Activated naive CD4-positive, alpha-beta T cell treated with anti-CD3 and anti-CD28 coated beads for 36 hours (primary cell): ENCODE results near the gene OPRPN. TPM values are rescaled to one million over a fixed set of nuclear protein-coding genes. Genes with fewer than 3 reads are reported as not detected.

Experiments
- CTCF ChIA-PET: fragments of 350-600 bp; sonication (Branson Sonifier 250); formaldehyde crosslinking; loops from one replicate; lab custom pipeline; 2021; ENCODE audit warnings: antibody characterized with exemption; lab: Charles Lee
- DNase-seq: peaks from one replicate; pipeline ENCODE4 v3.0.0-alpha.2; 2020
- H3K27ac Mint-ChIP-seq: one replicate; pipeline ENCODE4 v1.8.0; 2021; ENCODE audit warnings: mild to moderate bottlenecking, mixed read lengths
- H3K27me3 Mint-ChIP-seq: one replicate; pipeline ENCODE4 v1.8.0; 2021; ENCODE audit warnings: low read depth, mixed read lengths
- H3K36me3 Mint-ChIP-seq: one replicate; pipeline ENCODE4 v1.8.0; 2021; ENCODE audit warnings: low read depth, mixed read lengths
- H3K4me1 Mint-ChIP-seq: one replicate; pipeline ENCODE4 v1.8.0; 2021; ENCODE audit warnings: low read depth, mixed read lengths
- H3K4me3 Mint-ChIP-seq: one replicate; pipeline ENCODE4 v1.8.0; 2021; ENCODE audit warnings: mild to moderate bottlenecking, moderate library complexity, mixed read lengths
- H3K9me3 Mint-ChIP-seq: one replicate; pipeline ENCODE4 v1.8.0; 2021; ENCODE audit warnings: mixed read lengths
- intact Hi-C: fragments of 100-400 bp; cut with micrococcal nuclease; formaldehyde crosslinking; loops from one replicate; pipeline ENCODE4 v1.15.1; 2023
- total RNA-seq, 2 experiments: library from RNA; stranded (reverse); gene quantifications; one replicate each; pipeline ENCODE4 v1.2.3, GENCODE V29; 2021

The OPRPN gene, protein sequence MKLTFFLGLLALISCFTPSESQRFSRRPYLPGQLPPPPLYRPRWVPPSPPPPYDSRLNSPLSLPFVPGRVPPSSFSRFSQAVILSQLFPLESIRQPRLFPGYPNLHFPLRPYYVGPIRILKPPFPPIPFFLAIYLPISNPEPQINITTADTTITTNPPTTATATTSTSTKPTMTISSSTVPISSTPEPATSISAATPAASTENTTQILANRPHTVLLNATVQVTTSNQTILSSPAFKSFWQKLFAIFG
- not detected for total RNA-seq

DNA sequence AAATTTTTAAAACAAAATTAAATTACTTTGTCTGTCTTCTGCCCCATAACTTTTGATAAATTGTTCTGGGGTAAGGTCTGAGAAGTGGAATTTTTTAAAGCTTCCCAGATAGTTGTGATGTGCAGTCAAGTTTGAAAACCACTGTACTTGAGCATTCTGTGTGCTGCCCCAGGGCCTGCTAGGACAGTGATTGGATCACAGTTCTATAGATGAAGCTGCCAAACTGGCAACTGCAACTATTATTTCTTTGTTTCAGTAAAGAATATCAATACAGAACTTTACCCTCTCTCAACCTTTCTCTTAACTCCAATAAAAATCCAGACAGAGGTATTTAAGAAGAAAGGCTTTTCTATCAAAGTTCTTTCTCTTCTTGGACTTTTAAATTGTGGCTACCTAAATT lies at the start of gene OPRPN:
TSS of gene OPRPN (plus strand) at position 361 of the 400 bp plus-strand sequence. CDS start 1,346 bp downstream, outside the sequence.
- no peak within 1 kb of the TSS for H3K4me3 Mint-ChIP-seq
- H3K9me3 Mint-ChIP-seq = no peaks in the 10 kb centered on the region
- no peak for DNase-seq
- no peaks in the 10 kb centered on the region for H3K27me3 Mint-ChIP-seq
- H3K27ac Mint-ChIP-seq = no peak within 1 kb of the TSS
- no peaks in the 10 kb centered on the region for H3K4me1 Mint-ChIP-seq
- CTCF ChIA-PET = no interaction called here
- intact Hi-C loops = no loop called here
- H3K36me3 Mint-ChIP-seq = no peaks in the 10 kb centered on the region

DNA sequence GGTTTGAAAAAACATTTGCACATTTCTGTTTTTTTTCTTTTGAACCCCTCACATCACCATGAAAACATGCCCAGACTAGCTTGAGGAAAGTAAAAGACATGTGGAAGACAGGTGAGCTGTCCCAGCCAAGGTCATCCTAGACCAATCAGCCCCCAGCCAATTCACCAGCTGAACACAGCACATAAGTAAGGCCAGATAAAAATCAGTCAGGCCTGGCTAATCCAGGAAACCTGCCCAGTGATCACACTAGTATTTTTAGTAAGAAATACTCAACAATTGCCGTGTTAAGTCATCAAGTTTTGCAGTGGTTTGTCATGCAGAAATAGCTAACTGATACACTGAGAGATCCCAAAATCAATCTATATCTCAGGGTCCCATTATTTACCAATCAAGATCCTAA lies 41.6 kb upstream of the OPRPN start:
- DNase-seq = no peak
- Mint-ChIP-seq H3K4me3 (no peak overlapping the region), H3K36me3 (no peaks in the 10 kb centered on the region), H3K4me1 (no peaks in the 10 kb centered on the region), H3K27me3 (no peaks in the 10 kb centered on the region), H3K27ac (no peak overlapping the region), H3K9me3 (no peaks in the 10 kb centered on the region)
- intact Hi-C loops = no loop called here
- CTCF ChIA-PET = no interaction called here

DNA sequence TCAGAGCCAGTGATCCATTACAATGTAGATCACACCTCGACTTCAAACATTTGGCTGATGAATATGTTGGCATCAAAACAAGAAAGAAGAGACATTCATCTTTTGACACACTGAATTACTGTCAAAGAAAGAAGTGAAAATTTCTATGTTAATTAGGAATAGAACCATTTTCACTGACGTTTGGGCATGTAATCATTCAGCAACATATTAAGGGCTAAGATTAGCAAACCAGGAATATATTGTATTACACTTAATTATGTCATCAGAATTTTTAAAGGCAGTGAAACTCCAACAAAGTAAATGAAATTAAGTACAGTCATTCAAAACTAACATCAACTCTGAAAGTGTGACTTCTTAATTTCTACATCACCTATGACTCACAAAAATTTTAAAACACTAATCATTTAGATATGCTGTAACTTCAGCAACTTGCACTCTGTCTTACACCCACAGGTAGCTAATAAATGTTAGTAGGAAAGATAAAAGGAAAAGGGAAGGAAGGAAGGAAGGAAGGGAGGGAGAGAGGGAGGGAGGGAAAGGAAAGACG lies 38.6 kb upstream of the OPRPN start:
- DNase-seq = no peak
- Mint-ChIP-seq H3K9me3 (no peaks in the 10 kb centered on the region), H3K27me3 (no peaks in the 10 kb centered on the region), H3K4me3 (no peak overlapping the region), H3K36me3 (no peaks in the 10 kb centered on the region), H3K4me1 (no peaks in the 10 kb centered on the region), H3K27ac (no peak overlapping the region)
- CTCF ChIA-PET = no interaction called here
- intact Hi-C loops = no loop called here

DNA sequence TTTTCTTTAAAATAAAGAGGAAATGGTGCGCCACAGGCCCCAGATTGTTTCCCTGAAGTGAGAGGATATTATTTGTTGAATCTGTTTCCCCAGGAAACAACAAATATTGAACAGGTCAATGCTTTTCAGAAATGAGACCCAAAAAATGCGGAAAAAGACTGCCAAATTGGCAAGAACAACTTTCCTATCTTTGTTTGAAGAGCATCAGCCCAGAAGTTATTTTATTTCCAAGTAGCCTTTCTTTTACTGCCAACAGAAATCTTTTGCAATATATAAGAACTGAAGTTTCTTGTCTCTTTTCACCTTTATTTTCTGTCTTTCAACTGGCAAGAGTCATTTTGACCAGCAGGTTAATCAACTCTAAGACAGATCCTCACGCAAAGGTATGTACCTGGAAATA lies 37.3 kb upstream of the OPRPN start, which contains the start of gene SMR3A:
TSS of gene SMR3A (plus strand) at position 301 of the 400 bp plus-strand sequence. CDS start 1,356 bp downstream, outside the sequence.
- H3K36me3 Mint-ChIP-seq = no peaks in the 10 kb centered on the region
- intact Hi-C loops = no loop called here
- CTCF ChIA-PET = no interaction called here
- H3K27ac Mint-ChIP-seq = no peak within 1 kb of the TSS
- H3K9me3 Mint-ChIP-seq = no peaks in the 10 kb centered on the region
- no peaks in the 10 kb centered on the region for H3K27me3 Mint-ChIP-seq
- DNase-seq = no peak
- H3K4me3 Mint-ChIP-seq = no peak within 1 kb of the TSS
- no peaks in the 10 kb centered on the region for H3K4me1 Mint-ChIP-seq

DNA sequence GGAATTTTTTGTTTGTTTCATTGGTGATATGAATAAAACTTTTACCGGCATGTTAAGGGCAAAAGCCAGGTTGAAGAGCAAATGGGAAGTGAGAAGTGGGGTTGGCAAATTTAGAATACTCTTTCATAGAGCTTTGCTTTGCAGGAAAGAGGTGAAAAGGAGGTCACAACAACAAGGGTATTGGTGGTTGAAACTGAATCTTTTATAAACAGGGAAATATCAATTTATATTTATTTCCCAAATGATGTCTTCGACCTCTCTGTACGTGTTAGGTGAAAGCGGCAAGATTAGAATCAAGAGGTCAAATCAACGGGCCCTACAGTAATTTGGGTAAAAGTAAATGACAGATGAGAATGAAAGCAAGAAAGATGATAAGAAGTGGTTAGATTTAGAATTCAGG lies 33.7 kb upstream of the OPRPN start:
- Mint-ChIP-seq H3K27me3 (no peaks in the 10 kb centered on the region), H3K9me3 (no peaks in the 10 kb centered on the region), H3K4me1 (no peaks in the 10 kb centered on the region), H3K36me3 (no peaks in the 10 kb centered on the region), H3K4me3 (no peak overlapping the region), H3K27ac (no peak overlapping the region)
- no peak for DNase-seq
- CTCF ChIA-PET = interaction anchor here (0.6 kb wide), 1 partner anchor 1724 kb away, joined by 3 read pairs; no protein-coding TSS in a partner anchor
- intact Hi-C loops = no loop called here

DNA sequence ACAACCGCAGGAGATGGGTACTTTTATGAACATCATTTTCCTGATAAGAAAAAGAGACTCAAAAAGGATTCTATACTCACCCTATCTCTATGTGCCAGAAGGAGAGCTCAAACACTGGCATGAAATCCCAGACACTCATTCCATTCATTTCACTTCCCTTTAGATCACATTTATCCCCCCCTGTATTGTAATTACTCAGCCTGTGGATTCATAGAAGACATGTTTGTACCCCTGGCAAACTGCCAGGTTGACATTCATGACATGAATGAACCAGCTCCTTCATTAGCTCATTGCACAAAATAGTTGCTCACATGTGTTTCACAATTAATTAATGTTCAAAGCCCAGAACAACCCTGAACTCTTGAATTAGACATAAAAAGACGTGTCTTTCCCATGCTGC lies 32.3 kb upstream of the OPRPN start:
- Mint-ChIP-seq H3K27me3 (no peaks in the 10 kb centered on the region), H3K36me3 (no peaks in the 10 kb centered on the region), H3K27ac (no peak overlapping the region), H3K4me1 (no peaks in the 10 kb centered on the region), H3K9me3 (no peaks in the 10 kb centered on the region), H3K4me3 (no peak overlapping the region)
- intact Hi-C loops = no loop called here
- DNase-seq = no peak
- CTCF ChIA-PET = no interaction called here

DNA sequence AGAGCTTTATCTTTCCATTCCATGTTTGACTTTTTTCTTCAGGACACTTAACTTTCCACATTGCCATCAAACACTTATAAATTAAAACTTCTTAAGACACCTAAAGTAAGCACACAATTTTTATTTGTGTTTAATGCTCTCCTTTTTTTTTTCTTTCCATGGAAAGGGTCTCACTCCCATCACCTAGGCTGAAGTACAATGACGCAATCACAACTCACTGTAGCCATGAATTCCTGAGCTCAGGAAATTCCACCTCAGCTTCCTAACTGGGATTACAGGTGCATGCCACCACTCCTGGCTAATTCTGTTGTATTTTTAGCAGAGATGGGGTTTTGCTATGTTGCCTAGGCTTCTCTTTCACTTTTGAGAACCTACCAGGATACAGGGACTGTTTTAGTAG lies 29.9 kb upstream of the OPRPN start:
- Mint-ChIP-seq H3K27ac (no peak overlapping the region), H3K9me3 (no peaks in the 10 kb centered on the region), H3K36me3 (no peaks in the 10 kb centered on the region), H3K4me3 (no peak overlapping the region), H3K27me3 (no peaks in the 10 kb centered on the region), H3K4me1 (no peaks in the 10 kb centered on the region)
- DNase-seq = no peak
- CTCF ChIA-PET = interaction anchor here (0.7 kb wide), 1 partner anchor 1057 kb away, joined by 4 read pairs; no protein-coding TSS in a partner anchor
- intact Hi-C loops = no loop called here

DNA sequence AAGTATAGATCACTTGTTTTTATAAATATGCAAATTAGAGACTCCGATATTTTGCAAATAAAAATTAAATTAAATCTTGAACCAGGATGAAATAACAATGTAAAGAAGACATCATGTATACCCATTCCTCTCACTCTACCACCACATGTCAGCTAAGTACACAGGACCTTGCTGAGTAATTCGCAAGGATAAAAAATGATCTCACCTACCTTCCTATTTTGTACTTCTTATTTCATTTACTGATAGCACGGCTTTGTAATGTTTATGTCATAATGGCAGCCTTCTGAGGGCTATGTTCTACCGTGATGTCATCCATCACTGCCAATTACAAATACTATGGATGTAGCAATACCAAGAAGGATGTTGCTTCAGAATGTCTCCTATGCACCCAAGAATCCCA lies 25.8 kb upstream of the OPRPN start:
- H3K4me1 Mint-ChIP-seq = no peaks in the 10 kb centered on the region

DNA sequence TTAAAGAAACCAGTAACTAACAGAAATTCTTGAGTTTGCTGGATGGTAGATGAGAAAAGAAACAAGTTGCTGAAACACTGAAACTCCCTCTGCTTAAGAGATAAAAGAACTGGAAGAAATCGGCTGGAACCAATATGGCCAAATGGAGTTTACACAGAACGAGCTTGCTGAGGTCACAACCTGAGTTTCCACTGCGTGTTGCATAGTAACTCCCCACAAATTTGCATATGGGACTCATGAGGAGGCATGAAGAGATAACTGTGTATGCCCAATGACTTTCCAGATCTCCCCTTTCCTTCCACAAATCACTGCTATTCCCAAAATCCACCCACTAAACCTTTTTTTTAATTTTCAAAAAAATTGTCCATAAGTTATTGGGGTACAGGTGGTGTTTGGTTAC lies 25.0 kb upstream of the OPRPN start:
- intact Hi-C loops = no loop called here
- CTCF ChIA-PET = no interaction called here
- no peak for DNase-seq
- Mint-ChIP-seq H3K9me3 (peaks cover 4% of the 10 kb centered on the region), H3K27ac (no peak overlapping the region), H3K36me3 (no peaks in the 10 kb centered on the region), H3K27me3 (no peaks in the 10 kb centered on the region), H3K4me1 (no peaks in the 10 kb centered on the region), H3K4me3 (no peak overlapping the region)

More for the DNA sequence above, 25.8 kb upstream of the OPRPN start:
- CTCF ChIA-PET = no interaction called here
- Mint-ChIP-seq H3K9me3 (peaks cover 4% of the 10 kb centered on the region), H3K36me3 (no peaks in the 10 kb centered on the region), H3K27me3 (no peaks in the 10 kb centered on the region), H3K4me3 (no peak overlapping the region), H3K27ac (no peak overlapping the region)
- intact Hi-C loops = no loop called here
- DNase-seq = no peak

DNA sequence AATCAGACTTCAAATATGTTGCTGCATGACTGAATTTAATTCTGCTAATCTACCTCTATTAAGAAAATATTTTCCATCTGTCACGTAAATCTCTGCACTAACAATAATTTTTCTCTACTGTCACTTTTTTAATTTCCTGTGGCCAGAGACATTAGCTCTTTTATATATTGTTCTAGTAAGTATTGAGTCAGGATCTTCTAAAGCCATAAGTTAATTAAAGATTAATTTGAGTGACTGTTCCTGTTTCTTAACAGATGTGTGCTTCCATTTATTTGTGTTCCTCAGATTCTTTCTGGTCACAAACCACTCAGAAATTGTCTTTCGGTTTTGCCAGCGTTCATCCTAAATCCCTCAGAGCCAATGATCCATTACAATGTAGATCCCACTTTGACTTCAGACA lies 17.2 kb upstream of the OPRPN start:
- Mint-ChIP-seq H3K27me3 (no peaks in the 10 kb centered on the region), H3K27ac (no peak overlapping the region), H3K4me1 (no peaks in the 10 kb centered on the region), H3K36me3 (no peaks in the 10 kb centered on the region), H3K9me3 (no peaks in the 10 kb centered on the region), H3K4me3 (no peak overlapping the region)
- CTCF ChIA-PET = no interaction called here
- no peak for DNase-seq
- intact Hi-C loops = no loop called here

DNA sequence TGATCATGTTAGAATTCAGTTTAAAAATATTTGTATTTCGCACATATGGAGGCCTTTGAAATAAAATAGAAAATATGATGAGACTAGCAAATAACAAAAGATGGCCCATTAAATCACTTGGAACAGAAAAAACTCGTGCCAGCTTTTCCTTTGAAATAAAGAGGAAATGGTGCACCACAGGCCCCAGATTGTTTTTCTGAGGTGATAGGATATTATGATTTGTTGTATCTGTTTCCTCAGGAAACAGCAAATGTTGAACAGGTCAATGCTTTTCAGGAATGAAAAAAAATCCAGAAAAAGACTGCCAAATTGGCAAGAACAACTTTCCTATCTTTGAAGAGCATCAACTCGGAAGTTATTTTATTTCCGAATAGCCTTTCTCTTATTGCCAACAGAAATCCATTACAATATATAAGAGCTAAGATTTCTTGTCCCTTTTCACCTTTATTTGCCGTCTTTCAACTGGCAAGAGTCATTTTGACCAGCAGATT lies 15.0 kb upstream of the OPRPN start, which contains the start of gene SMR3B:
TSS of gene SMR3B (plus strand) at position 441 of the 491 bp plus-strand sequence. CDS start 1,380 bp downstream, outside the sequence.
- intact Hi-C loops = no loop called here
- H3K27me3 Mint-ChIP-seq = peaks cover under 1% of the 10 kb centered on the region
- H3K9me3 Mint-ChIP-seq = no peaks in the 10 kb centered on the region
- H3K4me3 Mint-ChIP-seq = no peak within 1 kb of the TSS
- no peaks in the 10 kb centered on the region for H3K4me1 Mint-ChIP-seq
- H3K27ac Mint-ChIP-seq = no peak within 1 kb of the TSS
- H3K36me3 Mint-ChIP-seq = no peaks in the 10 kb centered on the region
- no peak for DNase-seq
- CTCF ChIA-PET = no interaction called here

DNA sequence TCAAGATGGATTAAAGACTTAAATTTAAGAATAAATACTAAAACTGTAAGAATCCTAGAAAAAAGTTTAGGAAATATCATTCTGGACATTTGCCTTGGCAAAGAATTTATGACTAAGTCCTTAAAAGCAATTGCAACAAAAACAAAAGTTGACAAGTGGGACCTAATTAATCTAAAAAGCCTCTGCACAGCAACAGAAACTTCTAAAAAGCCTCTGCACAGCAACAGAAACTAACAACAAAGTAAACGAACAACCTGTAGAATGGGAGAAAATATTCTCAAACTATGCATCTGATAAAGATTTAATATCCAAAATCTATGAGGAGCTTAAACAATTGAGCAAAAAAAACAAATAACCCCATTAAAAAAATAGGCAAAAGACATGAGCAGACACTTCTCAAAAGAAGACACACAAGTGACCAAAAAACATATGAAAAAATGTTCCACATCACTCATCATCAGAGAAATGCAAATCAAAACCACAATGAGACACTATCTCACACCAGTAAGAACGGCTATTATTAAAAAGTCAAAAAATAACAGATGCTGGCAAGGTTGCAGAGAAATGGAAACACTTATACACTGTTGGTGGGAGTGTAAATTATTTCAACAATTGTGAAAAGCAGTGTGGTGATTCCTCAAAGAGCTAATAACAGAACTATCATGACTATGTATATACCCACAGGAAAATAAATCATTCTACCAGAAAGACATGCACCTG lies 5.5 kb upstream of the OPRPN start:
- no peaks in the 10 kb centered on the region for H3K9me3 Mint-ChIP-seq
- CTCF ChIA-PET = no interaction called here
- no peak overlapping the region for H3K4me3 Mint-ChIP-seq
- DNase-seq = no peak
- H3K27me3 Mint-ChIP-seq = peaks cover 8% of the 10 kb centered on the region
- H3K4me1 Mint-ChIP-seq = no peaks in the 10 kb centered on the region
- H3K36me3 Mint-ChIP-seq = no peaks in the 10 kb centered on the region
- intact Hi-C loops = no loop called here
- no peak overlapping the region for H3K27ac Mint-ChIP-seq
